Kidney (tissue), 14 donors: ENCODE data around the gene ABLIM2. TPM values are rescaled to one million over a fixed set of nuclear protein-coding genes. Genes with fewer than 3 reads are reported as not detected.

ENCODE experiments used
- DNase-seq, 5 donors: peaks; one replicate each; pipeline ENCODE4 v3.0.0-alpha.2; 2013 to 2020
- FAIRE-seq: peaks from 2 replicates; lab custom pipeline; 2012; peaks lifted over from hg19 to GRCh38; lab: Jason Lieb, UNC
- H3K27ac ChIP-seq, 2 donors: one replicate each; pipeline ENCODE4 v1.7.0; 2013; ENCODE audit warnings: low read depth in 2 of 2, low read length in 2 of 2, inconsistent platforms in 1 of 2
- H3K27me3 ChIP-seq: one replicate; pipeline ENCODE4 v1.7.1; 2013; ENCODE audit warnings: low read length, inconsistent platforms; ENCODE audit not compliant: control insufficient read depth, insufficient read depth
- H3K36me3 ChIP-seq, 3 donors: one replicate each; pipeline versions ENCODE4 v1.7.0 to v1.7.1; 2013; ENCODE audit warnings: low read length in 3 of 3, control low read depth in 1 of 3, inconsistent platforms in 1 of 3; ENCODE audit not compliant: insufficient read depth in 3 of 3, control insufficient read depth in 2 of 3
- H3K4me1 ChIP-seq, 3 donors: one replicate each; pipeline versions ENCODE4 v1.7.0 to v1.7.1; 2013; ENCODE audit warnings: low read length in 3 of 3, inconsistent platforms in 1 of 3, low read depth in 1 of 3; ENCODE audit not compliant: control insufficient read depth in 2 of 3, insufficient read depth in 2 of 3
- H3K4me3 ChIP-seq, 3 donors: one replicate each; pipeline versions ENCODE4 v1.7.0 to v1.8.1; 2013; ENCODE audit warnings: low read length in 3 of 3, control low read depth in 1 of 3, inconsistent platforms in 1 of 3
- H3K9ac ChIP-seq, 3 donors: one replicate each; pipeline versions ENCODE4 v1.7.0 to v1.7.1; 2013; ENCODE audit warnings: low read length in 3 of 3, control low read depth in 1 of 3, inconsistent platforms in 1 of 3
- H3K9me3 ChIP-seq, 3 donors: one replicate each; pipeline versions ENCODE4 v1.7.0 to v1.7.1; 2013; ENCODE audit warnings: low read length in 3 of 3, control low read depth in 1 of 3, inconsistent platforms in 1 of 3; ENCODE audit not compliant: control insufficient read depth in 2 of 3, insufficient read depth in 1 of 3
- CTCF ChIP-seq: IDR thresholded peaks from 3 replicates; pipeline ENCODE4 v1.5.1; 2012; ENCODE audit warnings: mild to moderate bottlenecking, moderate library complexity, borderline replicate concordance; ENCODE audit not compliant: insufficient read depth; ENCODE audit errors: extremely low read depth
- intact Hi-C: fragments of 100-400 bp; cut with DNase I; formaldehyde crosslinking; loops from one replicate; pipeline ENCODE4 v1.11.1; 2022
- polyA plus RNA-seq: library from polyadenylated mRNA; stranded (reverse); fragments of 350-450 nt; fragmentation: Illumina TruSeq; extraction: RNeasy Lipid Tissue Mini Kit (QIAGEN cat#74804); gene quantifications from one replicate; pipeline ENCODE4 v1.2.3, GENCODE V29; 2014; ENCODE audit warnings: low read depth, low replicate concordance; ENCODE audit not compliant: insufficient read depth
- total RNA-seq: library from RNA; stranded (reverse); fragmentation: NEBNext Ultra II Directional; extraction: Animal tissue kit (Norgen Biotek cat#: 25700); gene quantifications from one replicate; pipeline ENCODE4 v1.2.1, GENCODE V29; 2021
- donor health status: control.
- donor health status: control.
- donor health status: control.
- donor health status: control.
- donor health status: control.
- donor health status: DM: yes; HTN: yes; CAD: no.
- donor health status: Normal renal cell carcinoma (clear cell type).

The ABLIM2 gene
- total and polyA plus RNA-seq, 2 donors from 2014 or later = 9.5 to 23.3 TPM

- Histone ChIP-seq H3K27me3 (no peaks in the 10 kb centered on the region), H3K4me3 (peak overlapping the region in 1 of 3 donors; percentile 1), H3K9me3 (no peaks in the 10 kb centered on the region), H3K9ac (no peak overlapping the region), H3K4me1 (peaks cover 0 to 26% (median 0%) of the 10 kb centered on the region in 3 donors), H3K36me3 (no peaks in the 10 kb centered on the region), H3K27ac (peak overlapping the region in 1 of 2 donors; percentile 45)
- no peak for TF ChIP-seq CTCF
- intact Hi-C loops = no loop called here
- FAIRE-seq (no peak), DNase-seq (peak in 1 of 5 donors; percentile 37)
Observed at GRCh38 chr4:8181119-8181518, 22.5 kb upstream of the ABLIM2 start.

GRCh38 chr4:8180310-8181093, 21.9 kb upstream of the ABLIM2 start:
- H3K4me1 ChIP-seq = peaks cover 0 to 26% (median 0%) of the 10 kb centered on the region in 3 donors
- FAIRE-seq (no peak), DNase-seq (no peak)
- H3K9ac ChIP-seq = no peak overlapping the region
- H3K4me3 ChIP-seq = peak overlapping the region in 1 of 3 donors; percentile 1
- intact Hi-C loops = no loop called here
- no peaks in the 10 kb centered on the region for H3K36me3 ChIP-seq
- TF ChIP-seq CTCF = no peak
- H3K27ac ChIP-seq = no peak overlapping the region
- no peaks in the 10 kb centered on the region for H3K27me3 ChIP-seq
- H3K9me3 ChIP-seq = no peaks in the 10 kb centered on the region

GRCh38 chr4:8179771-8180170, 21.2 kb upstream of the ABLIM2 start:
- no peak overlapping the region for H3K9ac ChIP-seq
- DNase-seq (peak in 1 of 5 donors; percentile 63), FAIRE-seq (no peak)
- no peak overlapping the region for H3K27ac ChIP-seq
- H3K4me1 ChIP-seq = peaks cover 0 to 26% (median 0%) of the 10 kb centered on the region in 3 donors
- H3K4me3 ChIP-seq = no peak overlapping the region
- H3K9me3 ChIP-seq = no peaks in the 10 kb centered on the region
- no peaks in the 10 kb centered on the region for H3K27me3 ChIP-seq
- intact Hi-C loops = no loop called here
- TF ChIP-seq CTCF = no peak
- no peaks in the 10 kb centered on the region for H3K36me3 ChIP-seq
